CD4-positive, alpha-beta T cell treated with Interleukin-12 subunit alpha and Interleukin-12 subunit beta, for 1 hour (primary cell): Measurements from ENCODE around the gene ERMP1.
A peak's percentile ranks its signal among the peaks of the same experiment; 100 is the strongest.

Source experiments
- DNase-seq: peaks from one replicate; pipeline ENCODE4 v3.0.0-alpha.2; 2020

Gene ERMP1

DNA sequence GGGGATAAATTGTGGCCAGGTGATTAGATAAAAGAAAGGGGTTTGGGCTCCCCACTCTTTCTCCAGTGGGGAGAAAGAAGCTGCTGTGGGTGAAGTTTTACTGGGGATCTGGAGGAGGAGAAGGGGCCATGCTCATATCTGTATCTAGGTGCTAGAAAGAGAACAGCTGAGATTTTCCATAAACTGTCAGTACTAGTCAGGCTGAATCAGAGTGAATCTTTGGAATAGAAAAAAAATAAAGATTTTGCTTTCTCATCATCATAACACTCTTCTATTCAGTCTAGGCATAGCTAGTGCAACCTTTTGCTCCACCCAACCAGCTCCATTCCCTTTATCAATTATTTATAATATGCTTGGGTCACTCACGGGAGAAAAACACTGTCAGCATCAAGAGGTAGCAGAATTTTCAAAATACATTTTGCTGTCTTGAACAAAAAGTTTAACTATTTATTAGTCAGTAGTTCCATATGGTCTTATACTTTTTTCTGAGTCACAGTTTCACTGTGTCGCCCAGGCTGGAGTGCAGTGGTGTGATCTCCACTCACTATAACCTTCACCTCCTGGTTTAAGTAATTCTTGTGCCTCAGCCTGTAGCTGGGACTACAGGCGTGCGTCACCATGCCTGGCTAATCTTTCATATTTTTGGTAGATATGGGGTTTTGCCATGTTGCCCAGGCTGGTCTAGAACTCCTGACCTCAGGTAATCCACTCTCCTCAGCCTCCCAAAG, 21.3 kb upstream of the ERMP1 start:
- DNase-seq, result no peak

DNA sequence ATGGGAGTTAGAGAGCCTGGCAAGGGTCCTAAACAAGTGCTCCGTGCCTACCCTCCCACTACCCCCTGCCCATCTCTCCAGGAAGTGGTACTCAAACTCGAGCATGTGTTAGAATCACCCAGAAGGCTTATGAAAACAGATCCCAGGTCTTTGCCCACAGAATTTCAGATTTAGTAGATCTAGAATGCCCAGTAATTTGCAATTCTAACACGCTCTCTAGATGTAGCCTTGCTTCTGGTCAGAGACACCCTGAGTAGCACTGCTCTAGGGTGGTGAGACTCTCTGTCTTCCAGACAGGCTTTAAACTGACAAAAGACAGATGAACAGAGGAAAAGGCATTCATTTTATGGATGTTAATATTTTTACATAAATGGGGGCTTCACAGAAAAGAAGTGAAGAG, 20.7 kb upstream of the ERMP1 start:
- DNase-seq, result no peak

DNA sequence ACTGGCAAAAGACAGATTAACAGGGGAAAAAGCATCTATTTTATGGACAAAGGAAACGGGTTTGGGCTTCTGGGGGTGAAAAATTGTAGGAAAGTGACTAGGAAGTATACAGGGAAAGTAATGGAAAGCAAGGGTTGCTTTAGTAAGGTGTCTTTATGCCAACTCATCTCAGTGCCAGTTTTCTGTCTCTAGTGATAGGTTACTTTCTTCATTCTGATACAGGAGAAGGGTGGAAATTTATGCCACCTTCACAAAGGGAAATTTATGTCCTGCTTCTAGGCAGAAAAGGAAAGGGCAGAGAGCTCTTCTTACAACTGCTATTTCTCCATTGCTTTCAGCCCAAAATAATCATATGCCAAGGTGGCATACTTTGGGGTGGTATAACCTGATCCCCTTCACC, 20.1 kb upstream of the ERMP1 start:
- DNase-seq, result no peak

DNA sequence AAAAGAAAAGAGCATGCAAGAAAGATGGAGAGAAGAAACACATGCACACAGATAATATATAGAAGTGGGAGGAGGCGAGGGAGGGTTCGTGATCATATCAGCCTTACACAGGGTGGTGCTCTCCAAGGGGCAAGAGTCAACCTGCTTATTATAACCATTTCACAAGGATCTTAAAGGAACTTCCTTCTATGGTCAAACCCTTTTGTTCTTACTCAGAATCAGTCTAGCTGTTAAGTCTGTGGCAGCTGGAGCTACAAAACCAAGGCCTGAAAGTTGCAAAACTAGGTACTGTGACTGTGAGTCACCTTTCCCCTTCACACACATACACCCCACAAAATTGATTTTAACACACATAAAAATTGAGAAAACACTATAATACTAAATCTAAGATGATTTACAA, 18.5 kb upstream of the ERMP1 start:
- peak; percentile 40 for DNase-seq

DNA sequence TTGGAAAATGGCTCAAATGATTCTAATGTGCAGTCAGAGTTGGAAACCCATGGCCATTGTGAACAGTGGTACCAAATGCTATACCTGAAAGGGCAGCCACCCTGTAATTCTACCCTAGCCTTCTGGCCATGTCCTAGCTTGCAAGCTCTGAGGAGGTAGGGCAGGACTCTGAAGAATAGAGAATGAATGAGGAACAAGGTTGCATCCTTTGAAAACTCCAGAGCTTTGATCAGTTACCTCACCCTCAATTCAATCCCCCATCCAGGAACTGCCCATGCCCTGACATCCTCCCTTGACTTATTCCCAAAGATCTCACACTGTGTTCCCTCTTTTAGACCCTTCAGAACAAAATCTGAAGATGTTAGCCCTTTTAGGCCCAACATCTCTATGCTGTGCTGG, 17.8 kb upstream of the ERMP1 start:
- DNase-seq, result no peak

DNA sequence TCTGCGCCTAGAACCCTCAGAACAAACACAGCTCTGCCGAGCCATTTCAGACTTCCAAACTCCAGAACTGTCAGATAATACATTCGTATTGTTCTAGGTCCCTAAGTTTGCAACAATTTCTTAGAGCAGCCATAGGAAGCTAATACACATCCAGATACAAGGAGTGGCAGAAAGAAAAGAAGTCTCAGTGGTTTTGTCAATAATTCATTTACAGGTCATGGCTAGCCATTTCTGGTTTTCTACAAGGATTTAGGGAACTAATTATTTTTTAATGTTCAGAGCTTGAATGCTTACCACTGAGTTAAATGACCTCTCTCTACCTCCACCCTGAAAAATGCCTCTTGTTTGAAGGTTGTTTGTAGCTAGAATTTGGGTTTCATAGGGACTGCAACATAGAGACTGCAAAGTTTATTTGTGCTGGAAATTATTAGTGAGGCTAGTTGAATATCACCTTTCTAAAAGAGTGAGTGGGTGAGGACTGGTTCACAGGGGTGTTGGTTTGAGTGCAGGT, 15.5 kb upstream of the ERMP1 start:
- no peak for DNase-seq

DNA sequence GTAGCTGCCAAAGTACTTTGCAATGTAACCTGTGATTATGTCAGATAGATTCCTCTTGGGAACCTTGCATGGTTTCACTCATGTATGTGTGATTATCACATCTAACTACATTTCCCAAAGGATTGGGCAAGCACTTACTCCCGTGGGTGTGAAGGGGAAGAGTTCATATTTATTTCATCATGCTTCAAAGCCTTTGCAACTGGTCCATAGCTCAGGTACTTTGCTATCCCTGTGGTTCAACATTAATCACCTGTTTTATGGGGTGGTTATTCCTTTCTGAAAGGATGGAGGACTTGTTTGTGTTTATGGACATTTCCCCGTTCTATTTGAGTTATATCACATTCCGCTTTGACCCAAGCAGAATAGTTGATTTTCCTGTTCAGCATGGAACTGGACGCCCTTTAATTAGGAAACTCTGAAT, 13.6 kb upstream of the ERMP1 start:
- no peak for DNase-seq

DNA sequence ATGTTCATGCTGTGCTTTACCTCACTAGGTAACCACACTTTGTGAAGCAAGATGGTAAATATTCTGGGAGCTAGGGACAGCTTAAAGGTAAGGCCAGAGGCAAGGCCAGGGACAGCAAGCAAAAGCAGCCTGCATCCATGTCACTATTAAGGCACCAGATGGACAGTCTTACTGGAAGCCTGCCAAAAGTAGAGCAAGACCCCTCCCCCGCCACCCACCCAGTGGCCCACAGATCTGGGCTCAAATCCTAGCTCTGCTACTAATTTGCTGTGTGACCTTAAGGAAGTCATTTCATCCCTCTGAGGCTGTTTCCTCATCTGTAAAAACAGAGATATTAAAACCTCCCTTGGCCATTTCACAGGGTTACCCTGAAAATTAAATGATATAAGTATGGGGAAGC, 13.2 kb upstream of the ERMP1 start:
- DNase-seq, result no peak

DNA sequence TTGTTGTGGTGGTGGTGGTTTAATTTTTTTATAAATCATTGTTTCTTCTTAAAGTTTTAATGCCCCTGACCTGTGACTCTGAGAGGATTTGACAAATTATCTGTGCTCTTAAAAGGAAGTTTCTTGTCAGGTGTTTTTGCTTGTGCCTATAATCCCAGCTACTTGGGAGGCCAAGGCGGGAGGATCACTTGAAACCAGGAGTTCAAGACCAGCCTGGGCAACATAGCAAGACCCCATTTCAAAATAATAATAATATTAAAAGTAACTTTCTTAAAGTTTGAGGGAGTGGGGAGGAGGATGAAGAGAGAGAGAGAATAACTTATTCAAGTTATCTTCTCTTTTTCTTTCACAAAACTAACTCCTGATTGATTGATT, 12.2 kb upstream of the ERMP1 start:
- no peak for DNase-seq

DNA sequence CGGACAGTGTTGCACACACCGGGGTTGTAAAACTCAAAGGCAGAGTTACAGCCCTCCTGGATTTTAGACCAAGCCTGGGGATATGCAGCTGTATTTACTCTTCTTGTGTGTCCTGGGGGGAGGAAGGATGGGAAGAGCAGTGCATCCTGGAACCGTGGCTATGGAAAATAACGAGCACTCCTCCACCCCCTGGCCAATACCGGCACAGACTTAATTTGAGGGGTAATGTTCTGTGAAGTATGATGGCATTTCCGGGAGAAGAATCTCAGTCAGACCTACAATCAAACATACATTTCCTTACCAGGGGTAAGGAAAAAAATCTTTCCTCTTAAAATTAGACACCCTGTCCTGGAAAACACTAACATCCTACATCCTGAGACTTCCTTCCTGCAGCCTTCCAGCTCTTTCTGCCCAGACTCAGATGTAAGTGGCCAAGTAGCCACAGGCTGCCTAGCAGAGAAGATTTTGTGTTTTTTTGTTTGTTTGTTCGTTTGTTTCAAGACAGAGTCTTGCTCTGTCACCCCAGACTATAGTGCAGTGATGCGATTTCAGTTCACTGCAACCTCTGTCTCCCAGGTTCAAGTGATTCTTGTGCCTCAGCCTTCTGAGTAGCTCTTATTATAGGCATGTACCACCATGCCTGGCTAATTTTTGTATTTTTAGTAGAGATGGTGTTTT, 11.0 kb upstream of the ERMP1 start:
- DNase-seq, result no peak

DNA sequence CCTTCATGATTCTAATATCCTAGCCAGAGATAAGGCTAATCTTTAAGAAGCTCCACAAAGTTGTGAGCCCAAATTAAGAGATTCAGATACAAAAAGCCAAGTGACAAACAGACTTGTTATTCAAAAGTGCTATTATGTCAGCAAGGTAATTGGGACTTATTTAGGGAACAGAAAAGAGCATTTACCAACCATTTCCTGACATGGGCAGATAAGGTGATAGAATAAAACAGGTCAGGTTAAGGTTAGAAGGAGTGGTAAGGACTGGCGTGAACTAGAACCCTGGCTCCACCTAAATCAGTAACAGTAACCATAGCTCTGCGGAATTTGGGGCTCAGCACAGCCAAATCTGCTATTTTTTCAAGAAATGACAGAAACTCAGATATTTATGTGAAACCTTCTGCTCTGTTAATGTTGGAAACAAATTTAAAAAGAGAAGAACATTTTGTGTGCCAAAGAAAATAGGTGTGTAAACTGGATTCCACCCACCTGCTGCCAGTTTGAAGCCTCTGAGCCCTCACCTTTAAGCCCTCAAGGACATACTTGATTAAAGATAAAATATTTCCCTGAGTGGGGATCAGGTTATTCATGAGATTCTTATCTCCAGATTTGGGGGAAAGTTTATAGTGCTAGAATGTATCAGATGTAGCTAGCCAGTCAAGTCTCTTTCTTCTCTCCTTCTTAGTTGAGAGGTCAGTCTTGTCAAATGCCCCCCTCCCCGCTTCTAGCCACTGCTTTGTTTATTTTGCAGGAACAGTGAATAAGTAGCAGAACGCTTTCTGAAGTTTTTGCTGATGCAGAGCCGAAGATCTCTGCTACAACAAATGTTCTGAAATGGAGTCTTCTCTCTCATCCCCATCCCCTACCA, 10.2 kb upstream of the ERMP1 start:
- DNase-seq, result no peak

DNA sequence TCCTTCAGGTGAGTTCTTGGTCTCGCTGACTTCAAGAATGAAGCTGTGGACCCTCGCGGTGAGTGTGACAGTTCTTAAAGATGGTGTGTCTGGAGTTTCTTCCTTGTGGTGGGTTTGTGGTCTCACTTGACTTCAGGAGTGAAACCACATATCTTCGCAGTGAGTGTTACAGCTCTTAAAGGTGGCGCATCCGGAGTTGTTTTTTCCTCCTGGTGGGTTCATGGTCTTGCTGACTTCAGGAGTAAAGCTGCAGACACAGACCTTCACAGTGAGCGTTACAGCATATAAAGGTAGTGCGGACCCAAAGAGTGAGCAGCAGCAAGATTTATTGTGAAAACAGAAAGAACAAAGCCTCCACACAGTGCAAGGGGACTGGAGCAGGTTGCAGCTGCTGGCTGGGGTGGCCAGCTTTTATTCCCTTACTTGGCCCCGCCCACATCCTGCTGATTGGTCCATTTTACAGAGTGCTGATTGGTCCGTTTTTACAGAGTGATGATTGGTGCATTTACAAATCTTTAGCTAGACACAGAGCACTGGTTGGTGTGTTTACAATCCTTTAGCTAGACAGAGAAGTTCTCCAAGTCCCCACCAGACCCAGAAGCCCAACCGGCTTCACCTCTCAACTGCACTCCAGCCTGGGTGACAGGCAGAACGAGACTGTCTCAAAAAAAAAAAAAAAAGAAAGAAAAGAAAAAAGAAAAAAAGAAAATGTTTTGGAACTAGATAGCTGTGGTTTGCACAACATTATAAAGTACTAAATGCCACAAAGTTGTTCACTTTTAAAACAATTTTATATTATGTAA, 9.1 kb upstream of the ERMP1 start:
- peak; percentile 74 for DNase-seq

DNA sequence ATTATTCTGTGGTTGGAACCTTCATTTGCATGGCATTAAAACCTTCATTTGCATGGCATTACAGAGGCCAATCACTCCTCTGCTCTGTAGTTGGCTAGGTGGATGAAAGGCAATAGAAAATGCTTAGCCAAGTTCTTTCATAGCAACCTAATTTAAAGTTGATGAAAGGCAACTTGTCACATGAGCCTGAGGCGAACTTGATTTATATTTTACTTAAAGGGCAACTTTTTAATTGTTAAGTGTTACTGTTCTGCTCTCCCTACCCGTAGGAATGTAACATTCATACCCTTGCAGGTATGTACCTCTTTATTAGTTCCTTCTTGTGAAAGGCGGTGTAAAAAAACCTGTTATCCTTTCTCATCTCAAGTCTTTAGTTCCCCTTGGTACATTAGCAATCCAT, 7.9 kb upstream of the ERMP1 start:
- DNase-seq, result no peak

DNA sequence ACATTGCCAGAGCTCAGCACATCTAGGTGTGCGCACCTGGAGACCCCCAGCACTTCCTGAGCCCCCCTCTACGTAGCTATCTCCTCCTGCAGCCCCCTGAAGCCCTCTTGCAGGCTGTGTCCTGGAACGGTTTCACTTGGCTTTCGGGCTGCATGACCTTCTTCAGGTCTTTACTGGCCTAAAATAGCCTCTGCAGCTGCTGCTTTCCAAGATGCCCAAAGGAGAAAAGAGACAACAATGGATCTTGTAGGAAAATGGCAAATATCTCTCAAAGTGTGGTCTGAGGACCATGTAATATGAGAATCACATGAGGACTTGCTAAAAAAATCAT, 6.6 kb upstream of the ERMP1 start:
- DNase-seq, result no peak

DNA sequence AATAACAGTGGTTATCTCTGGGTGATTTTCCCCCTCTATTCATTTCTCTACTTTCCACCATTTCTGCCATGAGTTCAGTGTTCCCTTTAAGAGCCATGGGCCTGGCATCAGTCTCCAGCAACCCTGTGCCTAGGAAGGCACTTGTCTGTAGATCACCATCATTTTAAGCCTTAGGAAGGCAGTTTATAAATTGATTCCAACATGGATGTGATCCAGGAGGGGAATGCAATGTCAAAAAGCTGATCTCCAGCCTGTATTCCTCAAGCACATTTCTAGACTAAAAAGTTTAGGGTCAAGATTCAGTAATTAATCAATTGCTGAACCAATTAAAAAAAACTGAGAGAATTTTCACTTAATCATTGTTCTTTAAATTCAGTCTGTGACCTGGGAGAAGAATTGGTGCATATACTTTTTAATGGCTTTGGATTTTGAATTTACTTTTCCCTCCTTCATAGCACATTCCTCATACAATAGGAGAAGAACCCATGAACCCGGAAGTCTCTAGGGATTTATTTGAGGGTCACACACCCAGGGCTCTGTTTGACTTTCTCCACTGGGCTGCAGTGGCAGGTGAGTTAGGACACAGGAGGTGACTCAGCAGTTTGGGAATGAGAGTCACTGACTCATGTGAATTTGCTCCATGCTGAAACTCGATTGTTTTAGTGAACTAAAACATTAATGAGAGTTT, 6.1 kb upstream of the ERMP1 start:
- no peak for DNase-seq

DNA sequence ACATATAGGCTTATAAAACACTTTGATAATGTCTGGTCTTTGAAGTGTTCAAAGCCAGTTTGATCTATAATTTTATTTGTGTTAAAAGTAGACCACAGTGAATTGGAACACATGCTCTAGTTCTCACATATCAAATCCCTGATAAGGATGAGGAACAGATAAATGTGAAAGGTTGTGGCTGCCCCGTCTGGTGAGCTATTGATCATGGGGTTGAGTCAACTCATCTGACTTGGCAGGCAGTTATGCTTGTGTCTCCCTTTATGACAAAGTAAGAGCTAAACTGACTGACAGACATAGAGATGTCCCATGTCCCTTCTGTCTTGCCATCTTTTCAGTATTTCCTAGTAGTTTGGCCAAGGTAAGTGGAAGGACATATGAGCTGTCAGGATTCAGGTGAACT, 2.9 kb upstream of the ERMP1 start:
- no peak for DNase-seq

DNA sequence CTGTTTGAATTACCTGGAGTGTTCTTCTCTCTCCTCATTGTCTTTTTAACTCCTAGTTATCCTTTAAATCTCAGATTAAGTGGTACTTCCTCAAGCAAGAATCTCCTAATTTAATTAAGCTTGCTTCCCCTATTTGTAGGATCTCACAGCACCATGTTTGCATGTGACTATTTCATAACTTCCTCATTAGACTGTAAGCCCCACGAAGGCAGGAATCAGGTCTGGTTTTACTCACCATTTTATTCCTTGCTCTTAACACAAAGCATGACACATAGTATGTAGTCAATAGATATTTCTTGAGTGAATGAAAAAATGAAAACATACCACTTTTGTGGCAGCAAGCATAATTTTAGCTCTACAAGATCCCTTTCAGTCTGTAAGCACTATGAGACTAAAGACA, 1.3 kb upstream of the ERMP1 start:
- no peak for DNase-seq

DNA sequence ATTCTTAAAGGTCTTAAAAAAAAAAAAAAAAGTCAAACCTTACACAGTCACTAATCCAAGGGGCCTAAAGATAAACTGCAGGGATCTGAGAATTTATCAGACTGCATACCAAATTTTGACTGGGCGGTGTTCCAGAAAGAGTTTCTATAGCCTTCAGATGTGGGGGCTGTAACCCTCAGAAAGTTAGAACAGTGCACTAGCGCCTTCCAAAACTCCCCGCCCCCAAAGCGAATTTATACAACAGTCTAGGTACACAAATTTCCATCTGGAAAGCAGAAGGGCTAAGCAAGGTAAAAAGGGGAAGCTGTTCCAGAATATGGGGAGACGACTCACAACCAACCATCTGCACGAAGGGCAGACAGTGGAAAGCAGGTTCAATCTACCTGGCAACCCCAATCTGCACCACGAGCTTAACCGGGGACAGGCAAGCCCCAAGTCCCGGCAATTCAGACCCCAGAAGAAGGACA, 813 bp downstream of the ERMP1 start:
- DNase-seq, result no peak

DNA sequence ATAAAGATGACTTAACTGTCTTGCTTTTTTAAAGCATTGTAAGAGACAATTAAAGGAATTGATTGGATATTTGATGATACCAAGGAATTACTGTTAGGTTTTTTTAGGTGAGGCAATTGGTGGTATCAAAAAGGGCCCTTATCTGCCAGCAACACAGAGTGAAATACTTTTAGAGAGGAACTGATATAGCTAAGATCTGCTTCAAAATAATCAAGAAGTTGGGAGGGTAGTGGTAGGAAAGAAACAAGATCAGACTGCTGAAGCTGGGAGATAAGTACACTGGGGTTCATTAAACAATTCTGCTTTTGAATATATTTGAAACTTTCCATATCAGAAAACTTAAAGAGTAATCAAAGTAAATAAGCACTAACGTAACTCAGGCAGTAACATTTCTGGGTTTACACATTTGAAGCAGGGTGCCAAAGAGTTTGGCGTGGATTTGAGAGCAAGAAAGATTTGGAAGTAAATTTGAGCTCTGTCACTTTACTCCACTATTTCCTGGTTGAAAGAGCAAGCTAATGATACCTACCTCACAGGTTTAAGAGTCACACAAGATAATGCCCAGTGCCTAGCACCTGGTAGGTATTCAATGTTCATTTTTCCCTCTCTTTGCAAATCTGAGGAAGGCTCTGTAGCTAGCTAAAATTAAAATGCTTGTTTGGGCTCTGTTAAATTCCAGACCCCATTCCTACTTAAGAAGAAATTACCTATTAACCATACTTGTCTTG, 6.9 kb downstream of the ERMP1 start:
- no peak for DNase-seq

DNA sequence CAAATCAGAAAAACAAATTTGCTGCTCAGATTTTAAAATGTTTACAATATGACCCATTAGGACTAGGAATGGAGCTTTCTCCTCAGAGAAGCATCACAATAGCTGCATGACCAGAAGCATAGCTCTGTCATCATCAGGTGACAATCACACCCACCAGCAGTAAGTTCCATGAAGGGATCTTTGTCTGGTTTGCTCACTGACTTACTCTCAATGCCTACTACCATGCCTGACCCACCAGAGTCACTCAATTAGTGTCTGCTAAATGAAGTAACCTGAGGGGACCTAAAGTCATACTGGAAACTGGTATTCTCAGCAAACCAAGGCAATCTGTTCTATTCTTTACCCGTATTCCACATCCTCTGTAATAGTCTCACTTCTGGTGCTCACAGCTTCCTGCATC, 7.7 kb downstream of the ERMP1 start:
- DNase-seq, result no peak

DNA sequence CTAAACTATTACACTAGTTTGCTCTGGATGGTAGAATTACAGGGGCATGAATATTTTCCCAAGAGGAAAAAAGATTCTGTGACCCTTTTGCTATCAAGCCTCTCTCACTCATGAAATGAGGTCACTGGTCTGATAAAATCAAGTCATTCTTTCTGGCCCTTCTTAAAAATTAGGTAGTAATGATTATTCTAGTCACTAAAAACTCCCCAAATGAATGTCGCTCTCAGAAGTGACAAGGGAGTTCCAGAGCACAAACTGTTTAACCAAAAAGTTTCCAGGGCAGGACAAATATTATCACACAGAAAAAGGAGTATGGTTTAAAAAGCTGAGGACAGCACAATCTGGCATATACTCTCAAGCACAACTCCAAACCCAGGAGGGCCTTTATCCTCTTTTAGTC, 12.5 kb downstream of the ERMP1 start:
- DNase-seq, result no peak

DNA sequence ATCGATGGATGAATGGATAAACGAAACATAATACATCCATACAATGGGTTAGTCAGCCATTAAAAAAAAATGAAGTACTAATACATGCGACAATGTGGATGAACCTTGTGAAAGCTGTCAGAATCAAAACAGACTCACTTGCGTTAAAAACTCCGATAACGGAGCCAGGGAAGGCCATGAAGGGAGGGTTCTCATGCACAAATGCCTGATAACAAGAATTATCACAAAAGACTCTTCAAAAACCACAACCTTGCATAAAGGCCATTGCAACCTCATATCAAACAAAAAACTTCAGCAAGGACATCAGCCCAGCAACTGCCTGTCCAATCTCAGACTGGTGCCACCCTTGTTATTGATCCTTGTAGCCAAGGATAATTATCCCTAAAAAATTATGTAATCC, 13.7 kb downstream of the ERMP1 start:
- DNase-seq, result no peak
